DOHH2 (cell line): ENCODE measurements around the gene LUZP1.

Experiments used
- CTCF ChIP-seq: fragments of 200-600 bp; sonication (generic); IDR thresholded peaks from one replicate; pipeline ENCODE4 v1.5.1; 2014; ENCODE audit warnings: antibody characterized with exemption, mild to moderate bottlenecking, low read depth, low read length; ENCODE audit not compliant: poor library complexity, severe bottlenecking
- EZH2phosphoT487 ChIP-seq: fragments of 200-600 bp; sonication (generic); IDR thresholded peaks from 2 replicates; pipeline ENCODE4 v1.6.1; 2017; ENCODE audit warnings: borderline replicate concordance, mild to moderate bottlenecking, antibody characterized with exemption, low read length, moderate library complexity, mixed read lengths

DNA sequence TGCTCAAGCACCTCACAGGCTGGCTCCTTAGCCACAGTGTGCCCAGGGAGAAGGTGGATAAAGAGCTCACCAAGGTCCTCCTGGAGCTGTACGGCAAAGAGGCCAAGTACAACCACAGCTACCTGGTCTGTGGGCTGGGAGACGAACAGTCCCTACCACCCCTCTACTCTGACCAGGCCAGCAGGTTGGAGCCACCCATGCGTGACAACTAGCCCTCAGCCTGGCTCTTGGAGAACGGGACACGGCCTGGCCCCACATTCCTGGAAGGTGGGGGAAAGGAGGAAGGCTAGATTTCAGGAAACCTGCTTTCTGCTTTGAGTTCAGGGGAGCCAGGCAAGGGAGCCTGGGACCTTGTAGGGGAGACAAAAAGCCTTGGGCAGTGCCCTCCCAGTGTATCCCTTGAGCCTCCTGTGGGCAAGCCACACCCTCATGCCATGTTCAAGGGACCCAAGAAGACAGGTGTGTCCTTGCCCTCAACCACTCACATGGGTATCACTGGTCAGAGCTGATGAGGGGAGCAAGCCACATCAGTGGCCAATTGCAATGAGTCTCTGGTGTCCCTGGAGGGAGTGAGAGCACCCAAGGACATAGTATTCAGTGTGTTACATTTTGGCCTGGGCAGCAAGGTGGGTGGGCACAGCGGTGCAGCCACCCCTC, 27.6 kb downstream of the LUZP1 start:
- TF ChIP-seq CTCF (no peak), EZH2phosphoT487 (no peak)
